IMR-90 (cell line): ENCODE data around the gene NHSL2. TPM values are rescaled to one million over a fixed set of nuclear protein-coding genes. Genes with fewer than 3 reads are reported as not detected.

ENCODE experiments used
- ATAC-seq: fragments of 200-7000 bp; cut with Tn5 transposase; 2 replicates; pipeline ENCODE4 v1.9.1; 2020; ENCODE audit warnings: low read depth, mild to moderate bottlenecking, moderate library complexity
- BruUV-seq: library from RNA; stranded (reverse); fragments of 400-500 nt; replicated peaks from 2 replicates; lab custom pipeline; 2021; lab: Mats Ljungman, UMichigan
- CTCF ChIA-PET: fragments of 300-600 bp; formaldehyde crosslinking; extraction: SDS; loops from one replicate; lab custom pipeline; 2021; ENCODE audit warnings: antibody characterized with exemption; lab: Yijun Ruan, JAX
- POLR2A ChIA-PET: fragments of 300-600 bp; sonication (Branson Sonifier 250); formaldehyde crosslinking; loops from one replicate; lab custom pipeline; 2022; ENCODE audit warnings: antibody characterized with exemption; ENCODE audit not compliant: unreplicated experiment; lab: Charles Lee
- DNase-seq: peaks from one replicate; pipeline ENCODE4 v3.0.0; 2013
- H2AFZ ChIP-seq: replicated peaks from 2 replicates; pipeline ENCODE3; 2013; ENCODE audit warnings: low read length, mild to moderate bottlenecking; ENCODE audit not compliant: poor library complexity
- H2AK5ac ChIP-seq: 2 replicates; pipeline ENCODE4 v1.6.1; 2013; ENCODE audit warnings: low read depth, low read length, inconsistent platforms
- H2AK9ac ChIP-seq: replicated peaks from 2 replicates; pipeline ENCODE3; 2013; ENCODE audit warnings: mild to moderate bottlenecking, low read depth, low read length, moderate library complexity; ENCODE audit not compliant: poor library complexity
- H2BK120ac ChIP-seq: 2 replicates; pipeline ENCODE4 v1.6.1; 2013; ENCODE audit warnings: low read depth, low read length, inconsistent platforms
- H2BK15ac ChIP-seq: 3 replicates; pipeline ENCODE4 v1.6.1; 2013; ENCODE audit warnings: low read depth, low read length, inconsistent platforms
- H2BK20ac ChIP-seq: 2 replicates; pipeline ENCODE4 v1.6.1; 2013; ENCODE audit warnings: low read depth, mild to moderate bottlenecking, inconsistent platforms, low read length, moderate library complexity
- H2BK5ac ChIP-seq: 2 replicates; pipeline ENCODE4 v1.6.1; 2013; ENCODE audit warnings: mild to moderate bottlenecking, low read depth, low read length, inconsistent platforms; ENCODE audit not compliant: poor library complexity, severe bottlenecking
- H3K14ac ChIP-seq: replicated peaks from 2 replicates; pipeline ENCODE4 v1.6.1; 2013; ENCODE audit warnings: low read depth, low read length, inconsistent platforms
- H3K18ac ChIP-seq: 2 replicates; pipeline ENCODE4 v1.6.1; 2013; ENCODE audit warnings: low read depth, low read length, control low read depth
- H3K23ac ChIP-seq: 2 replicates; pipeline ENCODE4 v1.6.1; 2013; ENCODE audit warnings: low read depth, low read length, inconsistent platforms
- H3K27ac ChIP-seq: 2 replicates; pipeline ENCODE4 v1.5.1; 2013; ENCODE audit warnings: mild to moderate bottlenecking, control low read depth, low read length; ENCODE audit not compliant: insufficient read depth
- H3K27me3 ChIP-seq: 2 replicates; pipeline ENCODE4 v1.6.1; 2013; ENCODE audit warnings: low read length; ENCODE audit not compliant: control insufficient read depth, insufficient read depth
- H3K36me3 ChIP-seq: 2 replicates; pipeline ENCODE4 v1.6.1; 2013; ENCODE audit warnings: low read length, mixed read lengths; ENCODE audit not compliant: control insufficient read depth, insufficient read depth
- H3K4ac ChIP-seq: 2 replicates; pipeline ENCODE4 v1.6.1; 2013; ENCODE audit warnings: low read depth, low read length, inconsistent platforms
- H3K4me1 ChIP-seq: 2 replicates; pipeline ENCODE4 v1.6.1; 2013; ENCODE audit warnings: low read length, mixed read lengths; ENCODE audit not compliant: control insufficient read depth, insufficient read depth
- H3K4me2 ChIP-seq: 2 replicates; pipeline ENCODE4 v1.6.1; 2013; ENCODE audit warnings: low read depth, mild to moderate bottlenecking, control low read depth, low read length, moderate library complexity
- H3K4me3 ChIP-seq: 2 replicates; pipeline ENCODE4 v1.5.1; 2013; ENCODE audit warnings: low read depth, mild to moderate bottlenecking, control low read depth, low read length, moderate library complexity; ENCODE audit not compliant: insufficient read depth
- H3K56ac ChIP-seq: 2 replicates; pipeline ENCODE4 v1.6.1; 2013; ENCODE audit warnings: low read length, inconsistent platforms; ENCODE audit not compliant: insufficient read depth; ENCODE audit errors: extremely low read depth
- H3K79me1 ChIP-seq, 2 experiments: 2 replicates each; pipeline ENCODE4 v1.6.1; 2013; ENCODE audit warnings: low read length in 2 of 2, inconsistent platforms in 1 of 2, low read depth in 1 of 2
- H3K9ac ChIP-seq: 2 replicates; pipeline ENCODE4 v1.6.1; 2013; ENCODE audit warnings: low read depth, low read length, control low read depth
- H3K9me1 ChIP-seq: 2 replicates; pipeline ENCODE4 v1.6.1; 2013; ENCODE audit warnings: low read length, inconsistent platforms; ENCODE audit not compliant: insufficient read depth
- H3K9me3 ChIP-seq: 2 replicates; pipeline ENCODE4 v1.6.1; 2013; ENCODE audit warnings: low read length; ENCODE audit not compliant: control insufficient read depth, insufficient read depth
- H4K20me1 ChIP-seq: 2 replicates; pipeline ENCODE4 v1.6.1; 2013; ENCODE audit warnings: low read length, inconsistent platforms; ENCODE audit not compliant: insufficient read depth
- H4K5ac ChIP-seq: 2 replicates; pipeline ENCODE4 v1.6.1; 2013; ENCODE audit warnings: mild to moderate bottlenecking, low read depth, low read length, control low read depth
- H4K8ac ChIP-seq, 2 experiments: 2 replicates each; pipeline ENCODE4 v1.6.1; 2013; ENCODE audit warnings: low read depth in 2 of 2, low read length in 2 of 2, control low read depth in 1 of 2, inconsistent platforms in 1 of 2
- H4K91ac ChIP-seq: 2 replicates; pipeline ENCODE4 v1.6.1; 2013; ENCODE audit warnings: low read depth, low read length, inconsistent platforms; ENCODE audit not compliant: insufficient read depth
- BHLHE40 ChIP-seq: fragments of 150-350 bp; IDR thresholded peaks from 2 replicates; pipeline ENCODE4 v1.6.1; 2016; ENCODE audit warnings: mild to moderate bottlenecking, low read depth, low read length
- CEBPB ChIP-seq: IDR thresholded peaks from 2 replicates; pipeline ENCODE4 v1.6.1; 2012; ENCODE audit warnings: low read depth, low read length, improper control_type of control experiment
- CHD1 ChIP-seq: IDR thresholded peaks from 2 replicates; pipeline ENCODE4 v1.6.1; 2012; ENCODE audit warnings: low read depth, low read length, improper control_type of control experiment
- MXI1 ChIP-seq: IDR thresholded peaks from 2 replicates; pipeline ENCODE4 v1.6.1; 2012; ENCODE audit warnings: low read depth, mild to moderate bottlenecking, low read length, moderate library complexity, borderline replicate concordance
- NFE2L2 ChIP-seq: fragments of 150-350 bp; IDR thresholded peaks from 2 replicates; pipeline ENCODE4 v1.6.1; 2016; ENCODE audit warnings: low read depth, mild to moderate bottlenecking, low read length
- POLR2A ChIP-seq: IDR thresholded peaks from 2 replicates; pipeline ENCODE4 v1.6.1; 2012; ENCODE audit warnings: mild to moderate bottlenecking, low read depth, low read length
- RAD21 ChIP-seq: IDR thresholded peaks from 2 replicates; pipeline ENCODE4 v1.6.1; 2012; ENCODE audit warnings: low read length, improper control_type of control experiment
- RCOR1 ChIP-seq: IDR thresholded peaks from 2 replicates; pipeline ENCODE4 v1.6.1; 2012; ENCODE audit warnings: mild to moderate bottlenecking, low read length, improper control_type of control experiment; ENCODE audit not compliant: insufficient replicate concordance
- RFX5 ChIP-seq: IDR thresholded peaks from 2 replicates; pipeline ENCODE4 v1.8.0; 2012; ENCODE audit warnings: low read depth, mild to moderate bottlenecking, low read length, moderate library complexity
- SMC3 ChIP-seq: fragments of 150-350 bp; IDR thresholded peaks from 2 replicates; pipeline ENCODE4 v1.6.1; 2016; ENCODE audit warnings: low read depth, mild to moderate bottlenecking, antibody characterized with exemption, low read length, moderate library complexity
- WGBS, 2 experiments: methylation state at CpG; one replicate each; pipeline versions ENCODE4 v1.1.5 to v1.1.7; 2013; ENCODE audit warnings: missing lambda C conversion rate in 2 of 2; ENCODE audit not compliant: insufficient read length in 1 of 2; ENCODE audit errors: extremely low coverage in 2 of 2; 5-methylcytosine and 5-hydroxymethylcytosine counted together
- dilution Hi-C: fragments of 300-500 bp; cut with HindIII; formaldehyde crosslinking; loops from one replicate; pipeline ENCODE4 v1.14.3; 2018; ENCODE audit warnings: low sequenced_read_pairs; ENCODE audit not compliant: unreplicated experiment
- in situ Hi-C: fragments of 300-500 bp; cut with MboI; formaldehyde crosslinking; loops from 3 replicates; pipeline ENCODE4 v1.14.3; 2019; ENCODE audit warnings: low sequenced_read_pairs, inconsistent platforms, mixed read lengths
- intact Hi-C: fragments of 100-400 bp; cut with micrococcal nuclease; formaldehyde crosslinking; loops from 2 replicates; pipeline ENCODE4 v1.10.0; 2022
- polyA plus RNA-seq, 3 experiments: library from polyadenylated mRNA; depleted of rRNA; stranded (reverse); fragments of >200 nt; gene quantifications; 2 replicates each; pipeline ENCODE4 v1.2.3, GENCODE V29; 2012; ENCODE audit warnings: low replicate concordance in 1 of 3
- total RNA-seq: library from RNA; depleted of rRNA; stranded (reverse); fragments of >200 nt; gene quantifications from 2 replicates; pipeline ENCODE4 v1.2.3, GENCODE V29; 2012
- TF ChIP-seq, protein P1 (sequence below): fragments of 150-350 bp; IDR thresholded peaks from 2 replicates; pipeline ENCODE4 v1.6.1; 2016; ENCODE audit warnings: low read depth, mild to moderate bottlenecking, low read length, moderate library complexity, borderline replicate concordance
- TF ChIP-seq, protein P2 (sequence below): conservative IDR thresholded peaks from 2 replicates; pipeline ENCODE4 v1.5.1; 2012; ENCODE audit warnings: mild to moderate bottlenecking, low read depth, low read length, improper control_type of control experiment

Gene NHSL2
- total and polyA plus RNA-seq, 2 of the 4 experiments (the other 2 are of a cell fraction), result 0.72 to 0.75 TPM

DNA sequence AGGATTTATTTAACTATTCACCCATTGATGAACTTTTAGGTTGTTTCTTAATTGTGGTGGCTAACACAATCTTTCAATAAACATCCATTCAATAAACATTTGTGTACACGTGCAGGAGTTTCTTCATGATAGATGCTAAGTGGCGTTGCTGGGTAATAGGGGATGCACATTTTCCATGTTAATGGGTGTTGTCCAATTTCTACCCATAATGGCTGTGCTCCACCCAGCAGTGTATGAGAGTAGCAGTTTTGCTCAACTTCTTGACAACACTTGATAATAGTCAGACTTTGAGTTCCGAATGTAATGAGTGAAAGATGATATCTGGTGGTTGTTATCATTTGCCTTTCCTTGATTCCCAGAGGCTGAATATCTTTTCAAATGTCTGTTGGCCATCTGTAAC is 104.7 kb downstream of the NHSL2 start:
- no TSS peak for BruUV-seq
- H3K27ac ChIP-seq, result no peak overlapping the region
- in situ Hi-C loops, result loop anchor here (25.0 kb wide), 1 partner anchor 522 kb away; no protein-coding TSS in a partner anchor

More for the DNA sequence above, 104.7 kb downstream of the NHSL2 start:
- Histone ChIP-seq H2BK5ac (no peak overlapping the region), H3K23ac (no peak overlapping the region), H3K9me3 (no peaks in the 10 kb centered on the region), H3K4me2 (no peak overlapping the region), H3K4ac (no peak overlapping the region), H2AK9ac (no peak overlapping the region), H3K4me3 (no peak overlapping the region), H4K5ac (no peak overlapping the region), H2BK120ac (no peak overlapping the region), H3K56ac (no peak overlapping the region), H4K20me1 (no peaks in the 10 kb centered on the region; the same call in 1 of the 2 replicates), H3K14ac (no peak overlapping the region), H3K36me3 (no peaks in the 10 kb centered on the region), H3K27me3 (peaks cover 38% of the 10 kb centered on the region), H4K91ac (no peak overlapping the region), H3K9ac (no peak overlapping the region), H2AFZ (no peak overlapping the region), H2BK20ac (no peak overlapping the region), H3K79me1 (no peaks in the 10 kb centered on the region), H3K18ac (no peak overlapping the region), H4K8ac (no peak overlapping the region), H3K4me1 (peaks cover 2% of the 10 kb centered on the region; the same call in 1 of the 2 replicates), H3K9me1 (no peaks in the 10 kb centered on the region), H2BK15ac (no peak overlapping the region), H2AK5ac (no peak overlapping the region)
- no CpG with 5 or more reads among the region's 3 CpGs for WGBS, 2 experiments
- dilution Hi-C loops, result no loop called here
- no peak for DNase-seq
- ChIA-PET POLR2A (no interaction called here), CTCF (no interaction called here)
- ATAC-seq, result no peak
- intact Hi-C loops, result loop anchor here (10.0 kb wide), 1 partner anchor 529 kb away; no protein-coding TSS in a partner anchor
- TF ChIP-seq, protein P1, sequence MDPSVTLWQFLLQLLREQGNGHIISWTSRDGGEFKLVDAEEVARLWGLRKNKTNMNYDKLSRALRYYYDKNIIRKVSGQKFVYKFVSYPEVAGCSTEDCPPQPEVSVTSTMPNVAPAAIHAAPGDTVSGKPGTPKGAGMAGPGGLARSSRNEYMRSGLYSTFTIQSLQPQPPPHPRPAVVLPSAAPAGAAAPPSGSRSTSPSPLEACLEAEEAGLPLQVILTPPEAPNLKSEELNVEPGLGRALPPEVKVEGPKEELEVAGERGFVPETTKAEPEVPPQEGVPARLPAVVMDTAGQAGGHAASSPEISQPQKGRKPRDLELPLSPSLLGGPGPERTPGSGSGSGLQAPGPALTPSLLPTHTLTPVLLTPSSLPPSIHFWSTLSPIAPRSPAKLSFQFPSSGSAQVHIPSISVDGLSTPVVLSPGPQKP, result no peak
- TF ChIP-seq NFE2L2 (no peak), RCOR1 (no peak), POLR2A (no peak), CHD1 (no peak), SMC3 (no peak), BHLHE40 (no peak), RAD21 (no peak), CEBPB (no peak), RFX5 (no peak), MXI1 (no peak)
- TF ChIP-seq, protein P2, sequence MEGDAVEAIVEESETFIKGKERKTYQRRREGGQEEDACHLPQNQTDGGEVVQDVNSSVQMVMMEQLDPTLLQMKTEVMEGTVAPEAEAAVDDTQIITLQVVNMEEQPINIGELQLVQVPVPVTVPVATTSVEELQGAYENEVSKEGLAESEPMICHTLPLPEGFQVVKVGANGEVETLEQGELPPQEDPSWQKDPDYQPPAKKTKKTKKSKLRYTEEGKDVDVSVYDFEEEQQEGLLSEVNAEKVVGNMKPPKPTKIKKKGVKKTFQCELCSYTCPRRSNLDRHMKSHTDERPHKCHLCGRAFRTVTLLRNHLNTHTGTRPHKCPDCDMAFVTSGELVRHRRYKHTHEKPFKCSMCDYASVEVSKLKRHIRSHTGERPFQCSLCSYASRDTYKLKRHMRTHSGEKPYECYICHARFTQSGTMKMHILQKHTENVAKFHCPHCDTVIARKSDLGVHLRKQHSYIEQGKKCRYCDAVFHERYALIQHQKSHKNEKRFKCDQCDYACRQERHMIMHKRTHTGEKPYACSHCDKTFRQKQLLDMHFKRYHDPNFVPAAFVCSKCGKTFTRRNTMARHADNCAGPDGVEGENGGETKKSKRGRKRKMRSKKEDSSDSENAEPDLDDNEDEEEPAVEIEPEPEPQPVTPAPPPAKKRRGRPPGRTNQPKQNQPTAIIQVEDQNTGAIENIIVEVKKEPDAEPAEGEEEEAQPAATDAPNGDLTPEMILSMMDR, result no peak
